ENCODE measurements around the gene CNIH4.

GRCh38 chr1:224387302-224387912 is 30.7 kb downstream of the CNIH4 start:
- TF ChIP-seq CTCF (conservative IDR thresholded peaks at IDR 0.05; ENCODE audit: low read depth in 2 of 2) (no peak), POLR2AphosphoS5 (IDR thresholded peaks at IDR 0.05; ENCODE audit: low read depth) (no peak), JUNB (IDR thresholded peaks at IDR 0.05; ENCODE audit: unreplicated experiment) (no peak), REST (IDR thresholded peaks at IDR 0.05; ENCODE audit: unreplicated experiment) (no peak), EZH2phosphoT487 (IDR thresholded peaks at IDR 0.05; ENCODE audit: unreplicated experiment) (no peak), ZNF331 (CRISPR knock-in tag; IDR thresholded peaks at IDR 0.05; ENCODE audit: low read depth) (no peak), CREB1 (CRISPR knock-in tag; IDR thresholded peaks at IDR 0.05; ENCODE audit: low read depth) (no peak), STAT1 (IDR thresholded peaks at IDR 0.05; ENCODE audit: unreplicated experiment) (no peak), EZH2 (IDR thresholded peaks at IDR 0.05; ENCODE audit: low read depth, unreplicated experiment) (no peak), ZNF462 (CRISPR knock-in tag; IDR thresholded peaks at IDR 0.05) (no peak), ETS1 (IDR thresholded peaks at IDR 0.05) (no peak), ZNF114 (CRISPR knock-in tag; IDR thresholded peaks at IDR 0.05) (no peak), NANOG (IDR thresholded peaks at IDR 0.05; ENCODE audit: borderline replicate concordance) (no peak)
